GM18526 (cell line): ENCODE results near the gene FRG2.

ENCODE experiments used
- POLR2A ChIP-seq: IDR thresholded peaks from 3 replicates; pipeline ENCODE4 v1.6.1; 2011; ENCODE audit not compliant: insufficient read length; ENCODE audit errors: extremely low read depth

FRG2 gene

DNA sequence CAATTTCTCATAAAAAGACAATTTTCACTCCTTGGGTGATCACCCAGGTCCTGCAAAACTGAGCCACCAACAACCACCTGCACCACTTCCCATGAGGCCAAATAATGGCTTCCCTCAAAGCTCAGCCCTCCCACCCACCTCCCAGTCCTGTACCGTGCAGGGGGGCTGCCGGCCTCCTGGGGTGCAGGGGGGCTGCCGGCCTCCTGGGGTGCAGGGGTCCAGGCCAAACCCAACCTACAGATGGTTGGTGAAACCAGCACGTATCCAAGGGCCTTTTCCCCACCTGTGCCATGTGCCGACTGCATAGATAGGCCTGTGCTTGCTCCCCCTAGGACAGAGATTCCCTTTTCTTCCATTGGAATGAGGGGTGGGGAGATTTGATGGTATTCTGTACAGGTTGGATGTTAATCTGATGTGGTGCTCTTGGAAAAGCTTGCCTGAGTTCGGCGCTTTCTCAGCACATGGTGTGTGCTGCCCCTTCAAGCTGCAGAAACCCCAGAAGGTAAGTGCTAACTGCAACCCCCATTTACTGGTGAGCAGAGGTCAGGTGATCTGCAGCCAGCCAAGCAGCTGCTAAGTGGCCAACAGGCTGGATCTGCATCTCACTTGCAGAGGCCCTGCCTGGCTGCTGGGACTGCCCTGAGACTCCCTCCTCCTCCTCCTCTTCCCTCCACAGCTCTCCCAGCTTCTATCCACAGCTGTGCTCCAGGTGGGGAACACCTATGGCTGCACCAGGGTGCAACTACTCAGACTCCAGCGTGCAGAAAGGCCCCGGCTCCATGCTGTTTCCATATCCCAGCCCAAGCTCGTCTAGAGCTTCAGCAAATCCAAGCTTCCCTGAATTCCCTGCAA is 47.6 kb downstream of the FRG2 start:
- TF ChIP-seq POLR2A = no peak
